Measurements from ENCODE around the gene DEPP1. TPM values are rescaled to one million over a fixed set of nuclear protein-coding genes. Genes with fewer than 3 reads are reported as not detected.

DEPP1 gene
- polyA plus RNA-seq, 3 donors, result not detected

- peaks cover 22 to 27% of the 10 kb centered on the region in 2 donors for H3K4me1 ChIP-seq (ENCODE audit: control insufficient read depth in 1 of 2, insufficient read depth in 2 of 2, low read length in 2 of 2)
- no peaks in the 10 kb centered on the region for H3K27me3 ChIP-seq (ENCODE audit: control insufficient read depth in 2 of 2, insufficient read depth in 2 of 2, low read length in 2 of 2)
- H3K9ac ChIP-seq (ENCODE audit: insufficient read depth, low read length, poor library complexity, severe bottlenecking), result no peak overlapping the region
- H3K4me3 ChIP-seq (replicated peaks in 1 of 3; ENCODE audit: low read depth in 2 of 3, low read length in 3 of 3), result no peak overlapping the region
- H3K9me3 ChIP-seq (replicated peaks in 1 of 2; ENCODE audit: control insufficient read depth in 1 of 2, insufficient read depth in 1 of 2, low read length in 2 of 2), result no peaks in the 10 kb centered on the region
- Mint-ChIP-seq H3K4me1 (peaks cover 33% of the 10 kb centered on the region), H3K27ac (no peak overlapping the region), H3K9me3 (peaks cover 0 to 5% (median 2%) of the 10 kb centered on the region in 7 donors), H3K4me3 (no peak overlapping the region), H3K27me3 (ENCODE audit: low read depth in 3 of 3) (peaks cover 0 to 2% (median 0%) of the 10 kb centered on the region in 3 donors), H3K36me3 (peaks cover 19 to 21% of the 10 kb centered on the region in 2 donors)
- H4K20me1 ChIP-seq (ENCODE audit: insufficient read depth, low read length), result no peaks in the 10 kb centered on the region
- no peak overlapping the region for H2AFZ ChIP-seq (ENCODE audit: insufficient read depth, low read depth, low read length, poor library complexity, severe bottlenecking)
- TF ChIP-seq CTCF (IDR thresholded peaks at IDR 0.05), result no peak
- DNase-seq, result no peak
- peaks cover 39% of the 10 kb centered on the region for H3K79me2 ChIP-seq (ENCODE audit: insufficient read depth, low read length)
- WGBS (ENCODE audit: insufficient coverage), result no CpG with 5 or more reads among the region's 1 CpG
- intact Hi-C loops (cut with micrococcal nuclease), result no loop called here
- no peak overlapping the region for H3K27ac ChIP-seq (ENCODE audit: low read depth in 1 of 2, low read length in 2 of 2)
- peaks cover 3 to 24% of the 10 kb centered on the region in 2 donors for H3K36me3 ChIP-seq (replicated peaks in 1 of 2; ENCODE audit: control insufficient read depth in 1 of 2, insufficient read depth in 2 of 2, low read length in 2 of 2)
- no peak overlapping the region for H3K4me2 ChIP-seq (replicated peaks; ENCODE audit: extremely low read depth, low read length, poor library complexity, severe bottlenecking)
Observed at GRCh38 chr10:45005284-45005683, 26.7 kb upstream of the DEPP1 start.

- H3K4me1 ChIP-seq (ENCODE audit: control insufficient read depth in 1 of 2, insufficient read depth in 2 of 2, low read length in 2 of 2), result peaks cover 27 to 31% of the 10 kb centered on the region in 2 donors
- H3K4me3 ChIP-seq (replicated peaks in 1 of 3; ENCODE audit: low read depth in 2 of 3, low read length in 3 of 3), result no peak overlapping the region
- H3K9ac ChIP-seq (ENCODE audit: insufficient read depth, low read length, poor library complexity, severe bottlenecking), result no peak overlapping the region
- TF ChIP-seq CTCF (IDR thresholded peaks at IDR 0.05), result no peak
- peaks cover 0 to 5% (median 2%) of the 10 kb centered on the region in 7 donors for H3K9me3 Mint-ChIP-seq
- no peak overlapping the region for H3K27ac ChIP-seq (ENCODE audit: low read depth in 1 of 2, low read length in 2 of 2)
- peaks cover 39% of the 10 kb centered on the region for H3K79me2 ChIP-seq (ENCODE audit: insufficient read depth, low read length)
- no peaks in the 10 kb centered on the region for H4K20me1 ChIP-seq (ENCODE audit: insufficient read depth, low read length)
- 80% methylated on average over 2 of the region's 3 CpGs for WGBS (ENCODE audit: insufficient coverage)
- no peaks in the 10 kb centered on the region for H3K27me3 ChIP-seq (ENCODE audit: control insufficient read depth in 2 of 2, insufficient read depth in 2 of 2, low read length in 2 of 2)
- DNase-seq, result no peak
- H3K4me1 Mint-ChIP-seq, result peaks cover 39% of the 10 kb centered on the region
- intact Hi-C loops (cut with micrococcal nuclease), result no loop called here
- H2AFZ ChIP-seq (ENCODE audit: insufficient read depth, low read depth, low read length, poor library complexity, severe bottlenecking), result no peak overlapping the region
- peaks cover 0 to 2% (median 0%) of the 10 kb centered on the region in 3 donors for H3K27me3 Mint-ChIP-seq (ENCODE audit: low read depth in 3 of 3)
- H3K36me3 Mint-ChIP-seq, result peaks cover 19 to 21% of the 10 kb centered on the region in 2 donors
- no peak overlapping the region for H3K4me3 Mint-ChIP-seq
- no peaks in the 10 kb centered on the region for H3K9me3 ChIP-seq (replicated peaks in 1 of 2; ENCODE audit: control insufficient read depth in 1 of 2, insufficient read depth in 1 of 2, low read length in 2 of 2)
- H3K27ac Mint-ChIP-seq, result no peak overlapping the region
- H3K36me3 ChIP-seq (replicated peaks in 1 of 2; ENCODE audit: control insufficient read depth in 1 of 2, insufficient read depth in 2 of 2, low read length in 2 of 2), result peaks cover 3 to 24% of the 10 kb centered on the region in 2 donors
- no peak overlapping the region for H3K4me2 ChIP-seq (replicated peaks; ENCODE audit: extremely low read depth, low read length, poor library complexity, severe bottlenecking)
Observed at GRCh38 chr10:45004661-45005060, 26.1 kb upstream of the DEPP1 start.
